Erythroblast (primary cell): Measurements from ENCODE around the gene CCDC191.

Experiments
- GATA1 ChIP-seq: IDR thresholded peaks from 2 replicates; pipeline ENCODE4 v1.6.1; 2011; ENCODE audit warnings: low read depth, mild to moderate bottlenecking, control low read depth, low read length, moderate library complexity
- POLR2A ChIP-seq: IDR thresholded peaks from 2 replicates; pipeline ENCODE4 v1.6.1; 2011; ENCODE audit warnings: mild to moderate bottlenecking, low read length

DNA sequence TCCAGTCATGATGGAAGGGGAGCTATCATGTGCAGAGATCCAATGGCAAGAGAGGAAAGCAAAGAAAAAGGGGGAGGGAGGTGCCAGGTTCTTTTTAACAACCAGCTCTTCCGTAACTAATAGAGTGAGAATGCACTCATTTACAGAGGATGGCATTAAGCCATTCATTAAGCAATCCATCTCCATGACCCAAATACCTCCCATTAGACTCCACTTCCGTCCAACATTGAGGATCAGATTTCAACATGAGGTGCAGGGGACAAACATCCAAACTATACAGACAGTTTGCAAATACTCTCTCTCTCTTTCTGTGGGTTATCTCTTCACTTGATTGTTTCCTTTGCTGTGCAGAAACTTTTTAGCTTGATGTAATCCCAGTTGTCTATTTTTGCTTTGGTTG lies 87.3 kb downstream of the CCDC191 start:
- no peak for TF ChIP-seq GATA1
- TF ChIP-seq POLR2A = no peak
